HG02884 (cell line): ENCODE measurements around the gene HERC2.

ENCODE experiments used
- ATAC-seq: cut with Tn5 transposase; IDR thresholded peaks from one replicate; pipeline ENCODE4 v1.9.1; 2021; ENCODE audit warnings: mild to moderate bottlenecking, moderate library complexity; ENCODE audit not compliant: unreplicated experiment

The HERC2 gene

GRCh38 chr15:28099555-28100140 lies 222.3 kb downstream of the HERC2 start:
- no peak for ATAC-seq

GRCh38 chr15:28098766-28099554 lies 223.0 kb downstream of the HERC2 start, which contains the start of gene OCA2:
Gene OCA2, minus strand, starts transcription at chr15:28099315. Its CDS starts 17,441 bp downstream, at chr15:28081874.
- no peak for ATAC-seq

GRCh38 chr15:28098360-28098765 lies 223.6 kb downstream of the HERC2 start:
- no peak for ATAC-seq

- no peak for ATAC-seq
These were observed 224.2 kb downstream of the HERC2 start for GRCh38 chr15:28097656-28098359.

GRCh38 chr15:28096670-28097431 lies 225.1 kb downstream of the HERC2 start:
- ATAC-seq = no peak

GRCh38 chr15:28096411-28096669 lies 225.6 kb downstream of the HERC2 start:
- ATAC-seq = peak; percentile 3

- ATAC-seq = no peak
These were observed 227.1 kb downstream of the HERC2 start for GRCh38 chr15:28094732-28095521.

- no peak for ATAC-seq
These were observed 228.0 kb downstream of the HERC2 start for GRCh38 chr15:28093752-28094535.

GRCh38 chr15:28091313-28091712 lies 230.7 kb downstream of the HERC2 start:
- ATAC-seq = no peak

- ATAC-seq = peak; percentile 100
These were observed 235.7 kb downstream of the HERC2 start for GRCh38 chr15:28086175-28086703.

GRCh38 chr15:28085489-28086174 lies 236.3 kb downstream of the HERC2 start:
- ATAC-seq = no peak

- ATAC-seq = no peak
These were observed 237.4 kb downstream of the HERC2 start for GRCh38 chr15:28084547-28084946.

- no peak for ATAC-seq
These were observed 238.9 kb downstream of the HERC2 start for GRCh38 chr15:28082891-28083684.

GRCh38 chr15:28081594-28081993 lies 240.4 kb downstream of the HERC2 start:
- no peak for ATAC-seq

- no peak for ATAC-seq
These were observed 241.6 kb downstream of the HERC2 start for GRCh38 chr15:28080386-28080785.

- ATAC-seq = no peak
These were observed 242.5 kb downstream of the HERC2 start for GRCh38 chr15:28079313-28079969.

GRCh38 chr15:28078191-28078719 lies 243.7 kb downstream of the HERC2 start:
- no peak for ATAC-seq
